ENCODE results near the gene SLC13A2.

The SLC13A2 gene

GRCh38 chr17:28545787-28546415 lies 72.5 kb downstream of the SLC13A2 start:
- no peak for DNase-seq (ENCODE audit: low read depth)
- TF ChIP-seq CTCF (conservative IDR thresholded peaks at IDR 0.05; ENCODE audit: low read depth, low read length), result no peak
- no peak overlapping the region for H3K4me3 ChIP-seq (ENCODE audit: low read depth, low read length)

- no peak for DNase-seq (ENCODE audit: low read depth)
- no peak overlapping the region for H3K4me3 ChIP-seq (ENCODE audit: low read depth, low read length)
- no peak for TF ChIP-seq CTCF (conservative IDR thresholded peaks at IDR 0.05; ENCODE audit: low read depth, low read length)
These were observed 73.7 kb downstream of the SLC13A2 start for GRCh38 chr17:28547096-28547622.
